SHP77 (cell line): ENCODE data around the gene TXNDC15.

Source experiments
- DNase-seq, 2 experiments: peaks; one replicate each; lab custom pipeline; 2025; lab: John Stamatoyannopoulos, UW

Gene TXNDC15

DNA sequence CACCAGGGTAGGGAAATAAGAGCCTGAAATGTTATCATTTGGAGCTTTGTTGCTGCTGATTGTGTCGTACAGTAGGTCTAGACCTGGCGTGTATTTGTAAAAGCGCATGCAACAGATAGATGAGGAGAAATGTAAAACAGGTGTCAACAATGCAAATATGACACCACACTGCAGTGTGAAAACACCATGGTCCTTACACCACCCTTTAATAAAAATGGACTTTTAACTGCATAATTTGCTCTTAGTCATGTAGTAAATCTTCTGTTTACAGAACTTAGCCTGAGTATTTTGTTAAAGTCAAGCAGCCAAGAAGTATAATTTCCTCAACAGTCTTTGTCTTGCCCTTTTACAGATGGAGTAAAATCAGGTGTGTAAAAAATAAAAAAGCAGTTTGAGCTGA, 44.7 kb downstream of the TXNDC15 start:
- DNase-seq, result no peak

DNA sequence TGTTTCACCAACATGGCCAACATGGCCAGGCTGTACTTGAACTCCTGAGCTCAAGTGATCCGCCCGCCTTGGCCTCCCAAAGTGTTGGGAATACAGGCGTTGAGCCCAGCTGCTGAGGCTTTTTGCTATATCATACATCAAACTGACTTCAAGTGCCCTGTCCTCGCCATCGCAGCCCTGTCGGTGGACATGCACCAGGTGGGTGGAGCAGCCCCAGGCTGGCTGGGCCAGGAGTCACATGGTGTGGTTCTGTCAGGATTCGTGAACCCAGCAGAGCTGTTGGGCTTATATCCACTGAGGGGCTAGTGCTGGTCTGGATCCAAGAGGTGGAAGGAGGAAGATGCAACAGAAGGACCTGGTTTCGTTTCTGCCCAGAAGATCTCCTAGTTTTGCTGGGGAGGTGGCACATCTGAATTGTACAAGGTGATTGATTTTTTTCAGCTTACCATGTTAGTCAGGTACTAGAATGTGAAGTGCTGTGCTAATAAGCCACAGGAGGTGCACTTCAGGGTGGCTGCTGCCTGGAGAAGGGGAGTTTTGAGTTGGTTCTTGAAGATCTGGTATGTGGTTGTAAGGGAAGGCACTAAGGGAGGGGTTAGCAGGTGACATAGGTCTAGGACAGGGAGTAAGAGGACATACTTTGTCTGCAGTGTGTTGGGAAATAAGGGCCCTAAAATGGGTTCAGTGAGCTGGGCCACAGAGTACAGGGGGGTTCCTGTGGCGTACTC, 46.8 kb downstream of the TXNDC15 start:
- DNase-seq, result no peak

DNA sequence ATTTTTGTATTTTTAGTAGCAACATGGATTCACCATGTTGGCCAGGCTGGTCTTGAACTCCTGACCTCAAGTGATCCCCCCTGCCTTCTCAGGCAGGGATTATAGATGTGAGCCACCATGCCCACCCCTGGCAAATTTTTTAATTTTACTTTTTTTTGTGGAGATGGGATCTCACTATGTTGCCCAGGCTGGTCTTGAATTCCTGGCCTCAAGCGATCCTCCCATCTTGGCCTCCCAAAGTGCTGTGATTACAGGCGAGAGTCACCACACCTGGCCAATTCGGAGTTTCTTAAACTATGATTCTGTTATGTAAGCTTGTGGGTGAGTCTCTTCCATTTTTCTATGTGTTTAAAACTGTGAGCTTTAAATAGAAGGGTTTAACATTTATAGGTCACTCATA, 58.3 kb downstream of the TXNDC15 start:
- no peak for DNase-seq

DNA sequence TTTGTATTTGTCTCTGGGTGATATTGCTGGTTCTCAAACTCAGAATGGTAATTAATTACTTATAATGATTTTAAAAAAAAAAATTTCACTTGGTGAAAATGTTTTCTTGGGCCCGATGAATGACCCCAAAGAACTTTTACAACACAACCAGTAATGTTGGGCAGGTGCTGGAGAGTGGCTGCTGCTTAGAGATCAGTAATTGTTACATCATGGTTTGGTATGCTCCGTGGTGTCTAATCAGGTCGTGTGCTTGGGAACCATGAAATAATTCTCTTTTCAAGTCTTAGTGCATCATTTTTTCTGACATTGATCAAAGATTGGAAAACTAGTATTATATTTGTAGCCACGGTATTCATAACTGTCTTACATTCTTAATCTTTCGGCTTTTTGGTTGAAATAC, 60.0 kb downstream of the TXNDC15 start:
- DNase-seq, result no peak

DNA sequence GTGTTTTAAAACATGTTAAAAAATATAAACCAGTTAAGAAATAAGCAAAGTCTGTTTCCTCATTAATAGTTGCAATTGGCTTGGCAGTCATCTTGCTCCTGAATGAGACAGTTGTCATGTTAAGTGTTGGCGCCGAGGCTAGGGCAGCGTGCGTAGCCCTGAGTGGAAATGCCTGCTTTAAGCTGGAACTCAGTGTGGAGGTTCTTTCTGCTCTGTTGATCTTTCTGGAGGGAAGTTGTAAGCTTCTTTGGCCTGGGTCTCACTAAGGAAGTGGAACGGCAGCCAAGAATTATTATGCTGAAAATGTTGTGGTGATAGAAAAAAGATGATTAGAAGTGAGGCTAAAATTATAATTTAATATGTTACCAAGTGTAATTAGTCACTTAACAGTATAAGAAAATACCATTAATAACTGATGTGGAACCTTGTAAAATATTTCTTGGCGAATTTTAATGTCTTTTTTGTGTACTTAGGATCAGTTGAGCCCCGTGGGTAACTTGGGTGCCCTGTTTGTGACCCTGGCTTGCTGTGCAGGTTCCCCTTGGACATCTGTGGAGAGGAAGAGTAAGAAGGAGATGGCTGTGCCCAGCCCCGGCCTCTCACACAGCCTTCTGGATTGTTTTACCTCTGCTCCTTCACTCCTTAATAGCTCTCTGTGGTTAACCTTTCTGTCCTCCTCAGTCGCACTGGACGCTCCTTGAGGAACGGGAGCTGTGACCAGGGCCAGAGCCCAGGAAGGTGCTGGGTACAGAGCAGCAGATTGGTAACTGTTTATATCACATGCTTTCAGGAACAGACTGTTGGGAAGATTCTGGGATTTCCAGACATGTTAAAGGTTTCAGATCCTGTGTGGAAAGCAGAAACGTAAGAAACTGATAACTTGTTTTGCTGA, 61.8 kb downstream of the TXNDC15 start:
- DNase-seq, result no peak

DNA sequence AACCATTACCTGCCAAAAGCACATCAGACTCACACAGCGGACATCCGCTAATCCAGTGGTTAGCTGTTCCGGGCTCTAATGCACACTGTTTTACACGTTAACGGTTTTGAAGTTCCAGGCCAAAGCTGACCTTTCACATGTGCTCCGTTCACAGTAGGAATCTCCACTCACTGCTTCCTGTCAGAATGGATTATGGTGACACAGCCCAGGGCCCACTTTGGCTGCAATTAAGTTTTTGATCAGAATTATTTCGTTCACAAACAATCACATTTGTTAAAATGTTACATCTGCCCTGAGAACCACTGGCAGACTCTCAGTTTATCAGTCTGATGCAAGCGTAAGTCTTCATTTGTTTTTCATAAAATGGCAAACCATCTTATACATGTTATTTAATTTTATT, 63.4 kb downstream of the TXNDC15 start:
- no peak for DNase-seq

DNA sequence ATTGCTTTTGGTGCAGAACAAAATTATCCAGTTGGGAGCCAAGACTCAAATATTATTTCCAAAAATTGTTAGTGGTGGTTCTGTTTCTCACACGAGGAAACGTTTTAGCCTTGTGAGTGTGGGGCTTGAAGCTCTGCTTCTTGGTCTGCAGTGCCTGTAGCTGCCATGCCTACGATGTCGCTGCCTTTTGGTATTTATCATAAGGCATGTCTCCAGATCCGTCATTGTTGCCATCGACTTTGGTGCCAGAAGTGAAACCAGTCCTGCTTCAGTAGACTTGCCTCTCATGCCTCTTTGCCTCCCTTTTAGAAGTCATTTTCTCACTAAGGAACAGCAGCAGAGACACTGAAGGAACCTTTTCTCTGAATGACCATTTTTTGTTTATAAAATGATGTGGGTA, 63.9 kb downstream of the TXNDC15 start:
- DNase-seq, result no peak

DNA sequence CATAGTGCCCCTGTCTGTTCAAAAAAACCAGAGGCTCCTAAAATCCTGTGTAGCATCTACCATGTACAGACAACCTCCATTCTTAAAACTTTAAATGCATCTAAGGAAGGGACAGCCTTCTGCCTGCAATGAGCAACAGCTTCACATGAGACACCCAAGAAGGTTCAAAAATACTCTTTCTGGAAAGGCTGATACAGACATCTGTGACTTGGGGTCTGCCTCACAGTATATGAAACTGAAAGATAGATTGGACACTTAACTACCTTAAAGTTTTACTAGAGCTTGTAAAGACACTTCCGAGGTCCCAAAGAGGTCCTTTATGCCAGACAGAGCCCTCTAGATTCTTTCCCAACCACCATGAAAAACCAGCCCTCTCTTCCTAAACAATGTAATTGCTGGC, 65.3 kb downstream of the TXNDC15 start:
- no peak for DNase-seq

DNA sequence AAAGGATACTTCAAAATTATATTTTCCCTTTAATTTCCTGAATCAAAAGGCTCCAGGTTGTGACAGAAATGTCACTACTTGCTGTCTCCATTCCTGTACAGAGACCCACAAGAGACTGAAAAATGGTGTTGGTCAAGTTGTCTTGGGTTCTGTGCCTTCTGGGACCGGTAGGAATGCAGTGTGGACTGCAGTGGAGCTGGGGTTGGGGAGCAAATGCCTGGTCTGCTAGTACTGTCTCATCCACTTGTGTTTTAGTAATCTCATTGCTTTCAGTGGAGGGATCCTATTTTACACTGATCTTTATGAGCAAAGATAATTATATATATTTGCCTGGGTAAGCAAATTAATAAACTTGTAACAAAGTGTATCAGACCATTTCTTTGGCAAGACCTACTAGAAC, 69.4 kb downstream of the TXNDC15 start:
- DNase-seq, result no peak

DNA sequence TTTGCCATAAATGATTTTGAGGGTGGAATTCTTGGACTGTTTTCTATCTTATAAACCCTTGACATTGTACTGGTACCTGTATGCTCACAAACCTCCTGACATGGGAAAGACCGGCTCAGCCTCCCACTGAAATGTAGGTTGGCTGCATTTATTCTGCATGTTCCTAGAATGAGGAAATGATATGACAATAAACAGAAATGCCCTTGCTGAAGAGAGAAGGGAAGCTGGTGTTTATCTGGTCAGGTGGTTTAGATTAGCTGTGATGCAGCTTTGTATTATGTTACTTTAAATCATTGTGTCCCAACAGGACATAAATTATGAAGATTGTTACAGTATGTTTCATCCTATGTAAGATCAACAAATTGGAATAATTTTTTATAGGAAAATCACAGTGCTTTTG, 70.5 kb downstream of the TXNDC15 start:
- DNase-seq, result no peak

DNA sequence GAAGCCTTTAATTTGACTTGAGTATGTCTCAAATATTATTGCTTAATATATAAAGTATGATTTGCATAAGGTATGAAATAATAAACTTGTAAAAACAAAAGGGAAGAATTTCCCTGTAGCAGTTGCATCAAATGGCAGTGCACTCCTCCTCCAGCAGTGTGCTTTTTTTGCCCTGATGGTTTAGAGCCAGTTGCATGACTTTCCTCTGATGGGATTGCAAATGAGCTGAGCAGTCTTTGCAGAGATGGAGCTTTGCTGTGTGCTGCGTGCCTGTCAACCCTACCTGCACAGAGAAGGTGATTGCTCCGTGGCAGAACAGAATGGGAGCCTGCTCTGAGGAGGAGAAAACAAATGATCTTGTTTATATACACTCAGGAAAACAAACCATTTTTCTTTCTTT, 70.9 kb downstream of the TXNDC15 start:
- DNase-seq, result no peak

DNA sequence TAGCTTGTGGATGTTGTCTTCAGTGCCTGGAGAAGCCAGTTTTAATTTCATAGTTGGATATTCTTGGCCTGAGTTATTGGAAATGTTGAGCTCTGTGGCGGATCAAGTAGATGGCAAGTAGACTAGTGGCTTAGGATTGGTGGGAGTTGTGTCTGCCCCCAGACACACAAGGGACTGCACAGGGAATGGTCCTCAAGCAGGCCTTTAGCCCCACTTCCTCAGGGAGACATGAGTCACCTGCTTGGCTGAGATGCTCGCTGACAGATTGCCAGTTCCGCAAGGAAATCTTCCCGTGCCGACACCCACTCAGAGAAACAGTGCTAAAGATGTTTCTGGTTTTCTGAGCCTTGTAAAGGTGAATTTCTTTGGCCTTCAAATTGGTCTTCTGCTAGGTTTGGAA, 74.7 kb downstream of the TXNDC15 start:
- DNase-seq, result no peak

DNA sequence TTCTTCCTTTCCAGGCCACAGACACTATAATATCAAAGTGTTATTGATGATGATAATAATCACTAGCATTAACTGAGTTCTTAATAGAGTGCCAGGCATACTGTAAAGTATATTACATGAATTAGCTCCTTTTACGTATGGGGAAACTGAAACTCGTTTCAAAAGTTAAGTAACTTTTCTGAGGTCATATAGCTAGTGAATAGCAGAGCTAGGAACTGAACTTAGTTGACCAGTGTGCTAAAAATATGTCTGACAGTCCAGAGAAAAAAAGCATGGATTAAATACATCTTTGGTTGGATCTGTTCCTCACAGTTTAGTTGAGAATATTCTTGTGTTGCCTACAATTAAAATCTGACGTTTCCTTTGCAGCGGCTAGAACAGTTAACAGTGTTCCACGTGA, 75.1 kb downstream of the TXNDC15 start:
- no peak for DNase-seq
